CD4-positive, alpha-beta T cell treated with Interferon alpha-2 for 1 hour (primary cell): ENCODE results near the gene ETFBKMT.

ENCODE experiments used
- DNase-seq, 2 donors: peaks; one replicate each; pipeline ENCODE4 v3.0.0-alpha.2; 2020 to 2022

The ETFBKMT gene

GRCh38 chr12:31659087-31659942 is at the start of gene ETFBKMT:
Gene ETFBKMT (plus strand): TSS chr12:31659688. CDS start chr12:31661954, 2,266 bp downstream.
- DNase-seq = peak; percentile 95 to 96

- no peak for DNase-seq
These were observed 46.7 kb upstream of the ETFBKMT start for GRCh38 chr12:31612819-31613218.

- DNase-seq = no peak
These were observed 41.1 kb upstream of the ETFBKMT start for GRCh38 chr12:31618228-31619025.

- DNase-seq = no peak
These were observed 39.2 kb upstream of the ETFBKMT start for GRCh38 chr12:31620311-31620710.

GRCh38 chr12:31622038-31622437 is 37.5 kb upstream of the ETFBKMT start:
- DNase-seq = no peak

- no peak for DNase-seq
These were observed 33.1 kb upstream of the ETFBKMT start for GRCh38 chr12:31626270-31626995.

GRCh38 chr12:31627456-31628054 is 31.9 kb upstream of the ETFBKMT start:
- no peak for DNase-seq

- no peak for DNase-seq
These were observed 29.4 kb upstream of the ETFBKMT start for GRCh38 chr12:31629756-31630732.

GRCh38 chr12:31631023-31631724 is 28.3 kb upstream of the ETFBKMT start:
- DNase-seq = no peak

- DNase-seq = no peak
These were observed 27.7 kb upstream of the ETFBKMT start for GRCh38 chr12:31631809-31632208.

- no peak for DNase-seq
These were observed 26.0 kb upstream of the ETFBKMT start for GRCh38 chr12:31633464-31633863.

- DNase-seq = no peak
These were observed 24.9 kb upstream of the ETFBKMT start for GRCh38 chr12:31634620-31635019.

GRCh38 chr12:31641509-31642090 is 17.9 kb upstream of the ETFBKMT start:
- DNase-seq = no peak

GRCh38 chr12:31644536-31644935 is 15.0 kb upstream of the ETFBKMT start:
- no peak for DNase-seq

- no peak for DNase-seq
These were observed 13.6 kb upstream of the ETFBKMT start for GRCh38 chr12:31645924-31646323.

- no peak for DNase-seq
These were observed 12.4 kb upstream of the ETFBKMT start for GRCh38 chr12:31647086-31647491.

GRCh38 chr12:31650918-31651317 is 8.6 kb upstream of the ETFBKMT start:
- DNase-seq = no peak

GRCh38 chr12:31651893-31652521 is 7.5 kb upstream of the ETFBKMT start:
- DNase-seq = no peak

- no peak for DNase-seq
These were observed 4.3 kb upstream of the ETFBKMT start for GRCh38 chr12:31655208-31655607.

- no peak for DNase-seq
These were observed 3.7 kb upstream of the ETFBKMT start for GRCh38 chr12:31655792-31656191.
